OCI-LY7 (cell line): ENCODE data around the gene NELL1. TPM values are rescaled to one million over a fixed set of nuclear protein-coding genes. Genes with fewer than 3 reads are reported as not detected.

Experiments
- BruUV-seq: library from RNA; stranded (reverse); fragments of 400-500 nt; replicated peaks from 2 replicates; lab custom pipeline; 2021; lab: Mats Ljungman, UMichigan
- CTCF ChIA-PET: fragments of 300-600 bp; sonication (Branson Sonifier 250); formaldehyde crosslinking; loops from one replicate; lab custom pipeline; 2022; ENCODE audit warnings: antibody characterized with exemption; ENCODE audit not compliant: unreplicated experiment; lab: Charles Lee
- POLR2A ChIA-PET: fragments of 300-600 bp; sonication (Branson Sonifier 250); formaldehyde crosslinking; loops from one replicate; lab custom pipeline; 2022; ENCODE audit warnings: antibody characterized with exemption; lab: Charles Lee
- DNase-seq: peaks from one replicate; pipeline ENCODE4 v3.0.0-alpha.2; 2015; ENCODE audit warnings: low spot score
- H2AFZ ChIP-seq: fragments of 200-600 bp; sonication (generic), shearing (Covaris generic); 2 replicates; pipeline ENCODE4 v1.6.1; 2014; ENCODE audit warnings: mild to moderate bottlenecking, antibody characterized with exemption, low read length, moderate library complexity
- H3K27ac ChIP-seq: fragments of 200-600 bp; sonication (generic); 2 replicates; pipeline ENCODE4 v1.5.1; 2014; ENCODE audit warnings: mixed run types, low read depth, mild to moderate bottlenecking, moderate library complexity, low read length, inconsistent platforms; ENCODE audit not compliant: poor library complexity, severe bottlenecking
- H3K36me3 ChIP-seq: fragments of 200-600 bp; sonication (generic); 2 replicates; pipeline ENCODE4 v1.6.1; 2014; ENCODE audit warnings: mild to moderate bottlenecking, antibody characterized with exemption, low read length, moderate library complexity, mixed read lengths; ENCODE audit not compliant: insufficient read depth
- H3K4me1 ChIP-seq: fragments of 200-600 bp; sonication (generic); 2 replicates; pipeline ENCODE4 v1.5.1; 2014; ENCODE audit warnings: mild to moderate bottlenecking, low read length; ENCODE audit not compliant: insufficient read depth, poor library complexity, severe bottlenecking
- H3K4me2 ChIP-seq: fragments of 200-600 bp; sonication (generic); 2 replicates; pipeline ENCODE4 v1.6.1; 2014; ENCODE audit warnings: mild to moderate bottlenecking, low read length
- H3K4me3 ChIP-seq: fragments of 200-600 bp; sonication (generic); 2 replicates; pipeline ENCODE4 v1.5.1; 2014; ENCODE audit warnings: mild to moderate bottlenecking, low read depth, low read length; ENCODE audit not compliant: poor library complexity, severe bottlenecking
- H3K79me2 ChIP-seq: fragments of 200-600 bp; sonication (generic); 2 replicates; pipeline ENCODE4 v1.6.1; 2016; ENCODE audit warnings: low read depth, mild to moderate bottlenecking, low read length, moderate library complexity, mixed read lengths; ENCODE audit not compliant: insufficient read depth
- H3K9me2 ChIP-seq: fragments of 200-600 bp; sonication (generic); 2 replicates; pipeline ENCODE4 v1.6.1; 2016; ENCODE audit warnings: mild to moderate bottlenecking, low read length, mixed read lengths; ENCODE audit not compliant: insufficient read depth
- H3K9me3 ChIP-seq: fragments of 200-600 bp; sonication (generic); 2 replicates; pipeline ENCODE4 v1.6.1; 2014; ENCODE audit warnings: mild to moderate bottlenecking, mixed run types, low read length, mixed read lengths
- H4K20me1 ChIP-seq: fragments of 200-600 bp; sonication (generic); 2 replicates; pipeline ENCODE4 v1.6.1; 2014; ENCODE audit warnings: mild to moderate bottlenecking, antibody characterized with exemption, low read length, moderate library complexity, mixed read lengths; ENCODE audit not compliant: insufficient read depth
- CTCF ChIP-seq: fragments of 200-600 bp; sonication (generic); conservative IDR thresholded peaks from 2 replicates; pipeline ENCODE4 v1.5.1; 2014; ENCODE audit warnings: mild to moderate bottlenecking, antibody characterized with exemption, low read length, moderate library complexity, mixed read lengths
- EZH2phosphoT487 ChIP-seq: fragments of 200-600 bp; sonication (generic); IDR thresholded peaks from 2 replicates; pipeline ENCODE4 v1.6.1; 2018; ENCODE audit warnings: low read depth, borderline replicate concordance, mild to moderate bottlenecking, mixed run types, antibody characterized with exemption, low read length, moderate library complexity, mixed read lengths
- intact Hi-C: fragments of 100-400 bp; cut with micrococcal nuclease; formaldehyde crosslinking; loops from one replicate; pipeline ENCODE4 v1.10.0; 2022; ENCODE audit not compliant: unreplicated experiment
- total RNA-seq, 2 experiments: library from RNA; depleted of rRNA in 1 of 2; stranded (reverse); fragments of >200 nt in 1 of 2; shearing (Covaris generic) in 1 of 2; gene quantifications; 2 replicates each; pipeline ENCODE4 v1.2.3, GENCODE V29; 2014 to 2022

Gene NELL1
- total RNA-seq, 2 experiments from 2014 or later = not detected

- no peaks in the 10 kb centered on the region for H4K20me1 ChIP-seq
These were observed 462.8 kb downstream of the NELL1 start for GRCh38 chr11:21132146-21132720.

GRCh38 chr11:21133244-21133643 lies 463.9 kb downstream of the NELL1 start:
- no peaks in the 10 kb centered on the region for H3K9me2 ChIP-seq
- POLR2A ChIA-PET = no interaction called here
- BruUV-seq = no TSS peak
- H4K20me1 ChIP-seq = no peaks in the 10 kb centered on the region
- CTCF ChIA-PET = no interaction called here
- intact Hi-C loops = no loop called here
- no peak overlapping the region for H2AFZ ChIP-seq
- no peaks in the 10 kb centered on the region for H3K36me3 ChIP-seq
- no peaks in the 10 kb centered on the region for H3K79me2 ChIP-seq
- H3K27ac ChIP-seq = no peak overlapping the region
- H3K4me3 ChIP-seq = no peak overlapping the region
- H3K9me3 ChIP-seq = no peaks in the 10 kb centered on the region
- H3K4me2 ChIP-seq = no peak overlapping the region
- TF ChIP-seq CTCF (no peak), EZH2phosphoT487 (no peak)
- DNase-seq = no peak
- H3K4me1 ChIP-seq = no peaks in the 10 kb centered on the region

More at GRCh38 chr11:21132146-21132720, 462.8 kb downstream of the NELL1 start:
- ChIA-PET CTCF (no interaction called here), POLR2A (no interaction called here)
- H3K9me2 ChIP-seq = no peaks in the 10 kb centered on the region
- DNase-seq = no peak
- BruUV-seq = no TSS peak
- no peak overlapping the region for H3K4me3 ChIP-seq
- intact Hi-C loops = no loop called here
- H3K4me1 ChIP-seq = no peaks in the 10 kb centered on the region
- H3K4me2 ChIP-seq = no peak overlapping the region
- TF ChIP-seq EZH2phosphoT487 = no peak
- TF ChIP-seq CTCF = no peak
- no peaks in the 10 kb centered on the region for H3K36me3 ChIP-seq
- H3K79me2 ChIP-seq = no peaks in the 10 kb centered on the region
- H3K27ac ChIP-seq = no peak overlapping the region
- no peaks in the 10 kb centered on the region for H3K9me3 ChIP-seq
- no peak overlapping the region for H2AFZ ChIP-seq

- Histone ChIP-seq H3K9me2 (no peaks in the 10 kb centered on the region), H3K27ac (no peak overlapping the region), H2AFZ (no peak overlapping the region), H3K4me3 (no peak overlapping the region), H3K79me2 (no peaks in the 10 kb centered on the region), H3K4me1 (no peaks in the 10 kb centered on the region), H3K4me2 (no peak overlapping the region), H3K9me3 (no peaks in the 10 kb centered on the region), H4K20me1 (no peaks in the 10 kb centered on the region), H3K36me3 (no peaks in the 10 kb centered on the region)
- no TSS peak for BruUV-seq
- no peak for DNase-seq
- TF ChIP-seq EZH2phosphoT487 = no peak
- no peak for TF ChIP-seq CTCF
- CTCF ChIA-PET = no interaction called here
- POLR2A ChIA-PET = no interaction called here
- intact Hi-C loops = no loop called here
These were observed 464.3 kb downstream of the NELL1 start for GRCh38 chr11:21133722-21134121.
